ENCODE measurements around the gene ABHD12B.

GRCh38 chr14:50897658-50898175, 25.9 kb downstream of the ABHD12B start:
- TF ChIP-seq CTCF (IDR thresholded peaks at IDR 0.05), result no peak
- no peak for TF ChIP-seq POLR2AphosphoS5 (IDR thresholded peaks at IDR 0.05)
- TF ChIP-seq EP300 (IDR thresholded peaks at IDR 0.05), result no peak

Data from gastroesophageal sphincter (tissue), 3 donors.